ENCODE results near the gene INPP4B. TPM values are rescaled to one million over a fixed set of nuclear protein-coding genes. Genes with fewer than 3 reads are reported as not detected.

Gene INPP4B
- polyA plus RNA-seq, 6 donors from 2014 or later, result 0.13 to 0.39 (median 0.16) TPM; not detected in 1

DNA sequence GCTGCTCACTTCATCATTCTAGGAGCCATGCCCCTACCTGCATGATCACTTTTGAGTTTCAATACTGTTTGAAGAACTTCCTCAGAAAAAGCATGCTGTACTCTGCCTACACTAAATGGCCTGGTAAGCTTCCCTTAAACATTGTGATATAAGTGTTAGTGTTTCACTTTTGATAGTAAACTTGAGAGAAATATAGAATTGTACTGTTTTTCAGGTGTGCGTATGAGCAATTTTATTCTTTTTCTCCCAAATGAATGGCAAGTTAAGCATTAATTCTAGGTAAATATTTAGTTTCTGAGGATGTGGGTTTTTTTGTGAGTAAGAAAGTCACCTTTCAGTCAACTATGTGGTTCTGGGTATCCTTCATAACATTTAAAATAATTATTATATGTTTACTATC is 725.2 kb downstream of the INPP4B start:
- Mint-ChIP-seq H3K9me3 (peaks cover 0 to 11% (median 4%) of the 10 kb centered on the region in 7 donors), H3K4me3 (no peak overlapping the region), H3K27me3 (no peaks in the 10 kb centered on the region), H3K36me3 (no peaks in the 10 kb centered on the region), H3K4me1 (no peaks in the 10 kb centered on the region), H3K27ac (no peak overlapping the region)
- DNase-seq (no peak), ATAC-seq (ENCODE audit: low read depth in 2 of 2) (no peak)

DNA sequence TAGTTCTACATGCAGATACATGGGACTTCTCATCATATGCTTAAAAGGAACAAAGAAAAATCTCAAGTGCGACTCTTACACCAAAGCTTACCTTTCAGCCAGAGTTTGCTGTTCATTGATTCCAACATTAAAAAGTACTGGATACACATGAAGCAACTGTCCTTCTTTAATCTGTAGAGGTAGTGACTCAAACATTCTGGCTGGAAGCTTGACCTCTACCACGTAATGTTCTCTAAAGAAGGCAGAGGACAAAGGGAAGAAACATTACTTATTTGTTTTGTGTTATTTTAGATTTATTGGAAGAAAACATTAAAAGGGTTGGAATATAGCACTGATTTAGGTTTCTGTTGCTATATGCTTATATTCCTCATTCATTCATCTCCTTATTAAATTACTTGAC is 733.6 kb downstream of the INPP4B start:
- H3K4me1 Mint-ChIP-seq, result no peaks in the 10 kb centered on the region
- ATAC-seq (ENCODE audit: low read depth in 2 of 2), result no peak
- H3K4me3 Mint-ChIP-seq, result no peak overlapping the region
- no peaks in the 10 kb centered on the region for H3K27me3 Mint-ChIP-seq
- H3K36me3 Mint-ChIP-seq, result no peaks in the 10 kb centered on the region
- H3K9me3 Mint-ChIP-seq, result peaks cover 0 to 4% (median 2%) of the 10 kb centered on the region in 7 donors
- H3K27ac Mint-ChIP-seq, result no peak overlapping the region
- DNase-seq, result no peak

DNA sequence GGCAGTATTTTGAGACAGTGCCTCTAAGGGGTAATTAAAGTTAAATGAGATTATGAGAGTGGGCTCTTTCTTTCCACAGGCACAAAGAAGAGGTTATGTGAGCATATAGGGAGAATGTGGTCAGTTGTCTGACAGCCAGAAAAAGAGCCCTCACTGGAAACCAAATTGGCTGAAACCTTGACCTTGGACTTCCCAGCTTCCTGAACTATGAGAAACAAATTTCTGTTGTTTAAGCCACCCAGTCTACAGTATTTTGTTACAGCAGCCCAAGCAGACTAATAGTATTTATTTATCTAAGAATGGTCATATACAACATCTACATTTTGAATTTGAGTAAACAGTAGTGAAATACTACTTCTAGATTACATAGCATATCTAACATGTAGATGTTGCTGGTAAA is 736.0 kb downstream of the INPP4B start:
- no peak for ATAC-seq (ENCODE audit: low read depth in 2 of 2)
- Mint-ChIP-seq H3K36me3 (no peaks in the 10 kb centered on the region), H3K9me3 (peaks cover 0 to 3% (median 0%) of the 10 kb centered on the region in 7 donors), H3K27me3 (no peaks in the 10 kb centered on the region), H3K27ac (no peak overlapping the region), H3K4me3 (no peak overlapping the region), H3K4me1 (no peaks in the 10 kb centered on the region)
- DNase-seq, result no peak

DNA sequence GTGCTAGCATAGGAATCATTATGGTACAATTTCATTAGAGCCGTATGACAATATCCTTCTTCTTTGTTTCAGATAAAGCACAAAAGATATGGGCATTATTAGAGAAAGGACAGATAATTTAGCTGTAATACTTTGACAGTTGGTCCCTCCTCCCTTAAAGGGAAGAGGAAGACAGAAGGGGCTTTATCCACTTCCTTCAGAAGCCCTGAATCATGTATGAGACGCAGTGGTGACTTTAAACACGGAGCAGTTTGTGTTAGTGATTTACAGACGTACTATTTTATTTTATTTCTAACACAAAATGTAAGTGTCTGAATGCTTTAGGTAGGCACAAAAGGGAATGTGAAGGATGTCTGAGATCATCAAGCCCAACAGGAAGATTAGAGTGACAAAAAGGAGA is 742.1 kb downstream of the INPP4B start:
- Mint-ChIP-seq H3K27me3 (no peaks in the 10 kb centered on the region), H3K36me3 (no peaks in the 10 kb centered on the region), H3K27ac (no peak overlapping the region), H3K4me3 (no peak overlapping the region), H3K4me1 (no peaks in the 10 kb centered on the region), H3K9me3 (no peaks in the 10 kb centered on the region)
- ATAC-seq (ENCODE audit: low read depth in 2 of 2), result no peak
- DNase-seq, result no peak

DNA sequence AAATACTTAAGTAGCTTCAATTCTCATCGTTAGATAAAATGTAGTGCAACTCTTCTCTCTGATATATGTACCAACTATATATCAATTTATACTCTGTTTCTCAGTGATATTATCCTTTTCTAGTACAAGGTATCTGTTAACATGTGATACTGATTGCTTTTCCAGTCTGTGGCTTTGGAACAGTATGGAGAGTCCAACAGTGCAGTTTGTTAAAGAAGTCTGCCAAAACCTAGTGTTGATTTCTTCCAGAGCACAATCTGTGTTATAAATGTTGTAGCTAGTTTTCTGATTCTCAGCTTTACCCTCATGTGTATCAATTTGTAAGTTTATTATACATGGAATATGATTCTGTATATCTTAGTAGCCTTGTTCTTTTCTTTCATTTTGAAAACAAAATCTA is 744.7 kb downstream of the INPP4B start:
- Mint-ChIP-seq H3K27me3 (no peaks in the 10 kb centered on the region), H3K27ac (no peak overlapping the region), H3K36me3 (no peaks in the 10 kb centered on the region), H3K4me3 (no peak overlapping the region), H3K9me3 (no peaks in the 10 kb centered on the region), H3K4me1 (no peaks in the 10 kb centered on the region)
- no peak for DNase-seq
- ATAC-seq (ENCODE audit: low read depth in 2 of 2), result no peak

DNA sequence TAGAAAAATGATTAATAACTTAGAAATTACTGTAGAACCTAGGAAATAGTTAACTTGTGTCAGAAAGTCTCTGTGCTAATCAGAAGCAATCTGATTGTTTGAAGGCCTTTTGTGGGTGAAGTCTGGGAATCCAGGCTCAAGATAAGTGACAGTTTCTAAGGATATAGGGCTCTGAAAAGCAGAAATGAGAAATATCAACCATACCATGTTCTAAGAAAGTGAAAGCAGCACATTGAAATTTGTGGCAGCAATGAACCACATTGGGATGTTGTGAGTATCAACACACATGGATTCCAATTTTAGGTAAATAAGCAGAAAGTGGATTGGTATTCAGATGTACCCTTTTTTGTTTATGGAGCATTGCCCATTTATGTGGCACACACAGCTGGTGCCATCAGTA is 745.2 kb downstream of the INPP4B start:
- no peak for ATAC-seq (ENCODE audit: low read depth in 2 of 2)
- Mint-ChIP-seq H3K27ac (no peak overlapping the region), H3K36me3 (no peaks in the 10 kb centered on the region)

DNA sequence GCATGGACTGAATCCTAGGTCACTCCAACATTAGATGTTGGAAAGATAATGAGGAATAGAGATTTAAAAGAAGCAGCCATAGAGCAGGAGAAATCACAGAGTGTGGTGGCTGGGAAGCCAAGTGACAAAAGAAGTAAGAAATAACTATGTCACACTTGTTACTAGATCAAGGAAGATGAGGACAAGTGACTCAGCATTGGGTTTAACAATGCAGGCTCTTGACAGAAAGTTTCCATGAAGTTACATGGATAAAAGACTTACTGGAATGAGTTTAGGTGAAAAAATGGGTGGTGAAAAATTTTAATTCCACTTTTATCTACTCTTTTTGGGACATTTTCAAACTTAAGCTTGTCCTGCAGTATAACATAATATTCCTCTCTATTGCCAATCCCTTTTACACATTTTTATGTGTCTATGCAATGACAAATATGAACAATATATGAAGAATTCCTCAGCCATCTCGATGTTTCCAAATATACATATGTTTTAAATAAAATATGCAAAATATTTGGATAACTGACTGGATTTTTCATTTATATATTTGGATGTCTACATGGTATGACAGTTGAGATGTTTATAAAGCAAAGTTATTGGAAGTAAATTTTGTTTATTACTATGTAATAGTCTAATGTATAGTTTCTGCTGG is 747.1 kb downstream of the INPP4B start:
- Mint-ChIP-seq H3K27me3 (no peaks in the 10 kb centered on the region), H3K9me3 (no peaks in the 10 kb centered on the region), H3K36me3 (no peaks in the 10 kb centered on the region), H3K27ac (no peak overlapping the region), H3K4me3 (no peak overlapping the region), H3K4me1 (no peaks in the 10 kb centered on the region)
- ATAC-seq (ENCODE audit: low read depth in 2 of 2) (no peak), DNase-seq (no peak)

More for the DNA sequence above, 745.2 kb downstream of the INPP4B start:
- Mint-ChIP-seq H3K9me3 (no peaks in the 10 kb centered on the region), H3K4me1 (no peaks in the 10 kb centered on the region), H3K27me3 (no peaks in the 10 kb centered on the region), H3K4me3 (no peak overlapping the region)
- no peak for DNase-seq

DNA sequence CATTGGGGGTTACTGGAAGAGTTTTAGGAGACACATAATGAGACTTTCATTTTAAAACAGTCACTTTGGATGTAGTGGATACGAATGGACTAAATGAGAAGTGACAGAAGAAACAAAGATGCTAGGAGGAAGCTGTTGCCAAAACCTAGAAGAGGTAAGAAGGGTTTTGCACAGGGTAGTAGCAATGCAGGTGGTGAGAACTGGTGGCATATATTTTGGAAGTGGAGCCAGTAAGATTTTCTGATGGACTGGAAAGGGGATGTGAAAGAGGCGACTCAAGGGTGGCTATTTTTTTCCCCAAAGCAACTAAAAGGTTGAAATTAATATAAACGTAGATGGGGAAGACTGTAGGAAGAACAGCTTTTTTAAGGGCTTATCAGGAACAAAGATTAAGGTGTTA is 747.7 kb downstream of the INPP4B start:
- Mint-ChIP-seq H3K36me3 (no peaks in the 10 kb centered on the region), H3K27ac (no peak overlapping the region), H3K9me3 (no peaks in the 10 kb centered on the region), H3K27me3 (no peaks in the 10 kb centered on the region), H3K4me3 (no peak overlapping the region), H3K4me1 (no peaks in the 10 kb centered on the region)
- no peak for ATAC-seq (ENCODE audit: low read depth in 2 of 2)
- no peak for DNase-seq

DNA sequence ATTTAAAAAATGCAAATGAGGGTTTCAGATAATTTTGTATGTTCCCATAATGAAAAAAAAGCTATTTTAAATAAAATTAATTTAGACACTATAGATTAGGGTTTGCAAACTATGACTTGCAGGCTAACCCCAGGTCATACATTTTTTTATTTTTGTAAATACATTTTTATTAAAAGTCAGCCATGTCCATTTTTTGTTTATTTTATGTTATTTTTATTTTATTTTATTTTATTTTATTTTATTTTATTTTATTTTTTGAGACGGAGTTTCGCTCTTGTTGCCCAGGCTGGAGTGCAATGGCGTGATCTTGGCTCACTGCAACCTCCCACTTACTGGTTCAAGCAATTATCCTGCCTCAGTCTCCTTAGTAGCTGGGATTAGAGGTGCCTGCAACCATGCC is 749.1 kb downstream of the INPP4B start:
- Mint-ChIP-seq H3K4me1 (no peaks in the 10 kb centered on the region), H3K4me3 (no peak overlapping the region), H3K27me3 (no peaks in the 10 kb centered on the region), H3K9me3 (no peaks in the 10 kb centered on the region), H3K36me3 (no peaks in the 10 kb centered on the region), H3K27ac (no peak overlapping the region)
- no peak for DNase-seq
- ATAC-seq (ENCODE audit: low read depth in 2 of 2), result no peak

DNA sequence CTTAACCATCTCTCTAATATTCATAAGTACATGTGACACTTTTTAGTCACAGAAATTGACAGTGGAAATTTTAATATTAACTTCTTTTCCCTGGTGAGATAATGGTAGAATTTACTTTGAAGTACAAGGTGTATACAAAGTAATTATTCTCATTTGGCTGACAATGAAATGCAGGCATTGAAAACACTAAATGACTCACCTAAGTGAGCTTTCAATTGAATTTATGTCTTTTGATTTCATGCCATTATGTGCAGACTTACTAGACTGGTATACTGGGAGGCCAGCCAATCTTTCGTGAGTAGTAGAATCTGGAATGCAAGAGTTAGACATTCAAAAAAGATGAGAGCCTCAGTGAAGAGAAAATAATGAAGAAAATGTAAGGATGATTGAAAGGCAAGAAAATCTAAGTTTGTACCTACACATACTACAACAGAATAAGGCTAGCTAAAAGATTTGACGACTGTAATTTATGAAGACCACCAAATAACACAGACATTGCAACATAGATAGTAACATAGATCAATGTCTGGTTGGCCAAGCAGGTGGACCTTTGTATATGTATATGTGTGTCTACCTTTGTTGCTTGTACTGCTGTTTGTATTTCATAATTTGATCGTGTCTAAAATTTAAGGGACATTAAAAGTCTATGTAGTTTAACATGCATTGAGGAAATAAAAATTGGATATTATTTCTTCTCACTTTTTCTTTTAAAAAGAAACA is 750.1 kb downstream of the INPP4B start:
- Mint-ChIP-seq H3K4me1 (no peaks in the 10 kb centered on the region), H3K27me3 (no peaks in the 10 kb centered on the region), H3K36me3 (no peaks in the 10 kb centered on the region), H3K4me3 (no peak overlapping the region), H3K9me3 (no peaks in the 10 kb centered on the region), H3K27ac (peak overlapping the region in 1 of 6 donors; percentile 23)
- no peak for DNase-seq
- ATAC-seq (ENCODE audit: low read depth in 2 of 2), result no peak

DNA sequence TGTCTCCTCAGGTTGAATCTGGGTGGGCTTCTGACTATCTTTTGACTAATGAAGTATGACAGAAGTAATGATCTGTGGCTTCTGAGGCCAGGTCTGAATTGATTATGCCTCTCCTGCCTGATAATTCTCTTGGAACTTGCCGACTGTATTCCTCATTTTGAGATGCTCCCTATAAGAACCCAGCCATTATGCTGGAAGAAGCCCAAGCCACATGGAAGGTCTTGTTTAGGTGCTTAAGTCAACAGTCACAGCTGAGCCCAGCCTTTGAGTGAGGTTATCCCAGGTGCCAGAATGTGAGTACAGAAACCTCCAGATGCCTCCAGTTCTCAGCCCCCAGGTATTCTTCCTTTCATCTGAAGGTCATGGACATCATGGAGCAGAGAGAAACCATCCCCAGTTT is 753.2 kb downstream of the INPP4B start:
- DNase-seq, result no peak
- Mint-ChIP-seq H3K27me3 (no peaks in the 10 kb centered on the region), H3K4me1 (no peaks in the 10 kb centered on the region), H3K27ac (no peak overlapping the region), H3K4me3 (no peak overlapping the region), H3K36me3 (no peaks in the 10 kb centered on the region), H3K9me3 (no peaks in the 10 kb centered on the region)
- ATAC-seq (ENCODE audit: low read depth in 2 of 2), result no peak

DNA sequence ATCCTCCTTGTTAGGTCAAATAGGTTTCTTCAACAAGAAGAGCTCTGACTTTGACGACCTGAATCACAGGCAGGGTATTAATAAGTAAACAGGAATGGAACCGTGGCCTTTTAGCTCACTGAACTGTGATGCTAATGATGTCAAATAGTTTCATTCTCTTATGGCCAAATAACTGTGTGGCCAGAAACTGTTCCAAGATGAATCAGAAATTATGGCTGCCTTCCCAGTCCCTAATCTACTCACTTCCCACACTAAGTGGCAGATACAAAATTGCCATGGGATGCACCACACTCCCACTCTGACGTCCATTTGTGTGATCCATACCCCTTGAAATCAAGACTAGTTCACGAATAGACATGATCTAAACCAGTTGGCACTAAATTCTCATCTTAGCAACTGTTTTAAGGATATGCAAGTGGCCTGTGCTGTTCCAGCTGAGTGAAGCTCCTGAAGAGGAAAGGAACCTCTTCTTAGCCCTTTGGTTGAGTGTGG is 754.4 kb downstream of the INPP4B start:
- Mint-ChIP-seq H3K36me3 (no peaks in the 10 kb centered on the region), H3K27me3 (no peaks in the 10 kb centered on the region), H3K4me1 (no peaks in the 10 kb centered on the region), H3K27ac (no peak overlapping the region), H3K9me3 (no peaks in the 10 kb centered on the region), H3K4me3 (no peak overlapping the region)
- no peak for ATAC-seq (ENCODE audit: low read depth in 2 of 2)
- DNase-seq, result no peak

DNA sequence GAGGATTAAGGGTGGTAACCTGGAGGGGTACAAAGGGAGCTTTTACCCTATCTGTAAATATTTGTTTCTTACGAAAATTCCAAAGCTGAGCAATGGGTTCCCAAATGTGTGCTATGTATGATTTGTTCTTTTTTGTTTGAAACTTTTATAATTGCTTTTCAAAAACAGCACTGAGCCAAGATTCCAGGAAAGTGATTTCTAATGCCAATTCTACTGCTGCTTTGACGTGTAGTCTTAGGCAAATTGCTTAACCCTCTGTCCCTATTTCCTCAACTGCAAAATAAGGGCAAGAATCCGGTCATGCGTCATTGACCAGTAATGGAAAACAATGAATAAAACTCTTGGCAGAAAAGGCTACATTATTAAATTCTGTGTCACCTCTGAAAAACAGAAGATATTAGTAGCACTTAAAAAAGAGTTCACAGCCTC is 755.0 kb downstream of the INPP4B start:
- no peak for ATAC-seq (ENCODE audit: low read depth in 2 of 2)
- no peaks in the 10 kb centered on the region for H3K27me3 Mint-ChIP-seq
- H3K9me3 Mint-ChIP-seq, result no peaks in the 10 kb centered on the region
- DNase-seq, result no peak
- H3K36me3 Mint-ChIP-seq, result no peaks in the 10 kb centered on the region
- no peak overlapping the region for H3K4me3 Mint-ChIP-seq
- H3K27ac Mint-ChIP-seq, result peak overlapping the region in 1 of 6 donors; percentile 62
- no peaks in the 10 kb centered on the region for H3K4me1 Mint-ChIP-seq

DNA sequence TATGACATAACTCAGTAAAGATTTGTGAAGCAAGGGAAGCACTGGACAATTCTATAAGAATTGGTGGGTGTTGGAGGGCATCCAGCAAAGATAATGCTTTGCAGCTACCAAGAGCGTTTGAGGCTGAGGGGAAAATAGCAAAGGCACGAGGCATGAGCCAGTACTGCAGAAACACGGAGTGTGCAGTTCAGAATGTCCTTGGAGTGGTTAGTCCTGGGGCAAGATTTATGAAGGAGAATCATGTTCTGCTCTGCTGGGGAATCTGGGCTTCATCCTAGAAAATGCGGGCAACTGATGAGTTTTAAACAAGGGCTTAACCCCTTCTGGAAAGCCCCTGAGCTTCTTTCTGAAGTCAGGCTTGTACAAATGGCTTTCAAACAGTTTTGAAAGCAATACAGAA is 757.2 kb downstream of the INPP4B start:
- Mint-ChIP-seq H3K27ac (no peak overlapping the region), H3K36me3 (no peaks in the 10 kb centered on the region)

More for the DNA sequence above, 757.2 kb downstream of the INPP4B start:
- Mint-ChIP-seq H3K4me1 (no peaks in the 10 kb centered on the region), H3K4me3 (peak overlapping the region in 1 of 8 donors; percentile 10), H3K9me3 (no peaks in the 10 kb centered on the region), H3K27me3 (no peaks in the 10 kb centered on the region)
- ATAC-seq (ENCODE audit: low read depth in 2 of 2), result no peak
- DNase-seq, result no peak
